Activated CD8-positive, alpha-beta memory T cell treated with anti-CD3 and anti-CD28 coated beads for 1 hour (primary cell): ENCODE measurements around the gene DNAJB9.

ENCODE experiments used
- DNase-seq, 2 donors: peaks; one replicate each; pipeline ENCODE4 v3.0.0-alpha.2; 2020; ENCODE audit warnings: low read depth in 1 of 2; ENCODE audit errors: extremely low read depth in 1 of 2

Gene DNAJB9

DNA sequence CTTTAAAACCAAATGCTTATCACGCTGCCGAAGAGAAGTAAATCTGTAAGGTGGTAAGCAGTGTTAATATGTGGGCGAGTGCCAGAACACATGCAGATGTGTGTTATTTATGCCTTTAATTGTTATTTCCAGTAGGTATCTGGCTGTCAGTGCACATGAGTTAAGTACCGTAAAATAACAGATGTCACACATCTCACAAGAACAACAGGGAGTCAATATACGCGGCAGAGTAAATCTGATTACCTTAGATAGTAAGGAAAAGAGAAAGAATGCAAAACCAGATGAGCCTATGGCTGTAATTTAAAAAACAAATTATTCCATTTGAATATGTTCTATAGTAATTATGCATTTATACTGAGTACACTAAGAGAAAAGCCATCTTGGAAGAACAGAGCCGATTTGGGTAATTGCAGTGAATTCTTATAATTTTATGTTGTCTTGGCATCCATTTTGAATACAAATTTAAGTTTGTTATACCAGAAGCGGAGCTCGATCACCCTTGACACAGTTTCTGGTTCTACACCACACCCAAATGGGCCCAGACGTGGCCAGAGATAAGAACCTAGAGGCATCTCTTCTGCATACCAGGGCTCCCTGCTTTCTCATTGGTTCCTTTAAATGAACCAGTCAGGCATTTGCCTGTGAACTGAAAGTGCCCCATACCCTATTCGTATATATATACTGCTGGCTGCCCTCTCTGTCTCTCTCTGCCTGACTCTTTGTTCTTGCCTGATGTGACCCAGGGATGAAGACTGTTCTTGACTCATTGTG is 34.8 kb downstream of the DNAJB9 start:
- no peak for DNase-seq

DNA sequence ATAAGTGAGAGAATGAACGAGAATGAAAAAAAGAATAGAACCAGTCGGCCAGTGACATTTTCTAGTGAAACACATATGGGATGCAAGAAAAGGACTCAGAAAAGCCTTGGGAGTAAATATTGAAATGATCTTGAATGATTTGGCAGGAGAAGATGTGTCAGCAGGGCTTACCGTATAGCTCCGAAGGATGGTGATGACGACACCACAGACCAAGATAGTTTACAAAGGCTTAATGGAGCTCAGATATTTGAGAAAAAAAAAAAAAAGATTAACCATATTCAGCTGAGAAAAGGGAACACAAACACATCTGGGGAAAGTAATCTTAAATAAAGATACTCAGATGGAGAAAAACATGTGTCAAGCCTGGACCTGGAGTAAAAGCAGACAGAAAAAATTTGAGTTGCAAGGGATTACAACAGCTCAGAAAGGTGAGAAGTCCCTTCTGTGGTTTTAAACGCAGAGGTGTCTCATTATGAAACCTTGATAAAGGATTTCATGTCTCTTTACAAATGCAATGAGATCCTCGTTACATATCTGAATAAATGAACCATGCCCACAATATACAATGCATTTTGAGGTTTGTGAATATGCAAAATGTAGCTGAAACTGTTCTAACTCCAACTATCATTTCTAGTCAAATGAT is 36.0 kb downstream of the DNAJB9 start:
- no peak for DNase-seq

DNA sequence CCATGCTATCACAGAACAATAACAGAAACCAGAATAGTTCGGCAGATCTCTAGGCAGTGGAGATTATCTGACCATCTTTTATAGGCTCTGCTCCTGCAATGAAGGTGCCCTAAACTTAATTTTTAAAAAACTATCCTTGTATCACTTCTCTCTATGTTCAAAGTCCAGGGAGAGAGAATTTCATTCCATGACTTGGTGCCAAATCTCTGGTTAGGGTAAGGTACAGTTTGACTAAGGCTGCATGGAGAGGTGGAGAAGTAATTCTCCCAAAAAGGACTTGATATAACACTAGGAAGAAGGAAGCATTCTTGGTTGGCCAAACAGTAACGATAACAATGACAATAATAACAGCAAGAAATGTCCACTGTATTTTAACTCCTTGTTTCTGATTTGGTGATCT is 40.0 kb downstream of the DNAJB9 start:
- DNase-seq, result no peak

DNA sequence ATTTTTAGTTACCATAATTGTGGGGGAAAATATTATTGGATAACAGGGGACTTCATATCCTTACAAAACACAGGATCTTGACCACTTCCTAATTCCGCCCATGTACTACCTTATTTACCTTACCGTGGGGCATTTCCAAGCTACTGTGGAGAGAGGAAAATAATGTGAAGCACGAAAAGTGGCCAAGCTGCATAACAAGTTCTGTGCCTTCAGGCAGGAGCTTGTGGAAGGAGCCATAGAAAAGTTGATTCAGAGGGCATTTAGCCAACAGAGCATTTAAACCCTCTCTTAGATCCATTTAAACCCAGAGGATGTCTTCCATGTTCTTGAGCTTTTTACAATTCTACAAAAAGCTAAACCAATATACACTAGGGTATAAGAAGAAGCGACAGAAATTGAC is 41.6 kb downstream of the DNAJB9 start:
- DNase-seq, result no peak

DNA sequence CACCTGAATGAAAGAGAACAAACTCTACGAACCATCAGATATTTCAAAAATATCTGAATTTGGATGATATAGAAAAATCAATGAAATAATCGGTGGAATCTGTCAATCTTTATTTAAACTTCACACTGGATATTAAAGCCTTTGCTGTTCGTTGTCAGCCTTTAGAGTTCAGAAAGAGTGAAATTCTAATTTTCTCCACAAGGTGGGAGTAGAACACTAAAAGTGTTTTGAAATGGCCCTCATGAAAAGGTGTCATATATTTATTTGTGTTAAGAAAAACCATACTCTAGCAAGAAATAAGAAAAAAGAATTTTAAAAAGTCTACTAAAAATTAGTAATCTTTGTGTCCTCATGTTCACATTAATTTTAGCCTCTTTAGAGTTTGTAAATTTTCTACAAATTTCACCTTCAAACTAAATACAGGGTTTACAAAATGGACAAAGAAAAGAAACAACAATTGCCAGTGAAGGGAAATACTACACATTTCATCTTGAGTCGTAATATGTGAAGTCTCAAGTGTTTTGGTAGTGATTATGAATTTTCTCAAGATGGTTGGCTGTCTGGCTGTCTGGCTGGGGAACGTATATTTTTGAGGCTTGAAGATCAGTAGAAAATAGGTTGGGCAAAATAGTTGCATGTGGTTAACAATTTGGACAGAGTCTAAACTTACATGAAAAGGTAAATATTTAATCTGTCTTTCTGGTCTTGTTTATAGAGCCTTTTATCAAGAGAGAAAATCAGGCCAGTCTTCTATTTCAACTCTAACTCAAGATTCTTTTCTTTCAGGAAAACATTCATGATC is 43.7 kb downstream of the DNAJB9 start:
- no peak for DNase-seq

DNA sequence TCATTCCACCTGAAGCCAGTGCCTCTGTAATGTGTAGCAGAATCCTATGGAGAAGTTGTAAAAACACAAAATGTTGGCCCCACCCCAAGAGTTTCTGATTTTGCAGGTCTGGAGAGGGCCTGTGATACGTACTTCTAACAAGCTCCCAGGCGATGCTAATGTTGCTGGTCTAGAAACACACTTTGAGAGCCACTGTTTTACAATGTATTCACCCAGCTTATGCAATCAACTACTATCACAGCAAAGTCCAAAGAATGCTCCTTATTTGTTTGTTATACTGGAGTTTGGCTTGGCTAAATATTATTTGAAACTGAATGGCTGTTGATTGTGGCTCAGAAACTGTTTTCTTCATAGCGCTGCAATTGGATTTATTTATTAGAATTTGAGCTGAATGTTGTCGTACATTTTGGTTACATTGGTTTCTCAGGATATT is 44.3 kb downstream of the DNAJB9 start:
- no peak for DNase-seq

DNA sequence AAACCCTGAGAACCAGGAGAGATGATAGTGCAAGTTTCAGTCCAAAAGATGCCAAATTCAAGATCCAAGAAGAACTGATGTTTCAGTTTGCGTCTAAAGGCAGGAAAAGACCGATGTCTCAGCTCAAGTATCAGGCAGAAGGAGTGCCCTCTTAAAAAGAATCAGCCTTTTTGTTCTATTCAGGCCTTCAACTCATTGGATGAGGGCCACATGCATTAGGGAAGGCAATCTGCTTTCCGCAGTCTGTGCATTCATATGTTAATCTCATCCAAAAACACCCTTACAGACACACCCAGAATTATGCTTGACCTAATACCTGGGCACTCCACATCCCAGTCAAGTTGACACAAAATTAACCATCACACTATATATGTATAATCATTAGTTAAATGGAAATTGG is 45.2 kb downstream of the DNAJB9 start:
- no peak for DNase-seq

DNA sequence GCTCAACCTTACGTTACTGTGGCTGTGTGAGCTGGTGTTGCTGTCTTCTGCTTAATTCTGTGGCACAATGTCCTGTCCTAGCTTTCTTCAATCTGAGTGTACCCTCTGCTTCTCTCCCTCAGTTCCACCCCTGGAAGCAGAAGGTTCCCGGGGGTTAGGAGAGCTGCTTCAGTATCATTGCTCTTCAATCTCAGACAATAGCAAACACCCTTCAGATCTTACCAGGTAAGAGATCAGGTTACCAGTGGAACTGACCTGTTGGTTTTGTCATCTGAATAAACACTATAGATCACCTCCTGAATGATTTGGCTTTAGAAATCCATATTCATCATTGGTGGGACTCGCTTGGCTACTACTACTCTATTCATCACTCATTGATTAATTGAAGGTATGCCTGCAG is 48.4 kb downstream of the DNAJB9 start:
- no peak for DNase-seq

DNA sequence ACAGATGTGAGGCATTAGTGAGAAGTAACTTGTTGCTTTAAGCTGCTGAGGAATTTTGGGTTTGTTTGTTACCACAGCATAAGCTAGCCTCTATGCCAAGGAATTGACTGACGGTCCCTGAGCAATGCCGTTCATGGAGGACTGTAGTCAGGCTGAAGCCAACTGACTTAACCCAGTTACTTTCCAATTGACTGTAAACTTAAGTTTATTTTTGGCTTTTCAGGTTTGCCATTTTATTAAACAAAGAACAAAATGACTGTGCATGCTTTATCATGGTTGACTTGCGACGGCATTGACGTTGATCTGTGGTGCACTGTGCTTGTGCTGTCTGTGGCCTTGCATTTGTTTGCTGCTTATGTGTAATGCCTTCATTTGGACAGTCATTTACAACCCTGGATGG is 53.5 kb downstream of the DNAJB9 start:
- no peak for DNase-seq
